ENCODE measurements around the gene BRD1.

BRD1 gene

GRCh38 chr22:49724030-49724892 is 103.4 kb downstream of the BRD1 start:
- no peak for TF ChIP-seq CTCF (IDR thresholded peaks at IDR 0.05; ENCODE audit: insufficient read depth, low read length, poor library complexity, severe bottlenecking)
- H3K4me3 ChIP-seq (replicated peaks; ENCODE audit: low read depth, low read length): peak overlapping the region; percentile 69
- DNase-seq (ENCODE audit: extremely low read depth, insufficient read length): no peak
- no peaks in the 10 kb centered on the region for H3K36me3 ChIP-seq (ENCODE audit: control insufficient read depth, insufficient read depth, low read length)
- H3K27me3 ChIP-seq (replicated peaks; ENCODE audit: control insufficient read depth, insufficient read depth, low read length): no peaks in the 10 kb centered on the region; the same call in 1 of the 2 replicates

DNA sequence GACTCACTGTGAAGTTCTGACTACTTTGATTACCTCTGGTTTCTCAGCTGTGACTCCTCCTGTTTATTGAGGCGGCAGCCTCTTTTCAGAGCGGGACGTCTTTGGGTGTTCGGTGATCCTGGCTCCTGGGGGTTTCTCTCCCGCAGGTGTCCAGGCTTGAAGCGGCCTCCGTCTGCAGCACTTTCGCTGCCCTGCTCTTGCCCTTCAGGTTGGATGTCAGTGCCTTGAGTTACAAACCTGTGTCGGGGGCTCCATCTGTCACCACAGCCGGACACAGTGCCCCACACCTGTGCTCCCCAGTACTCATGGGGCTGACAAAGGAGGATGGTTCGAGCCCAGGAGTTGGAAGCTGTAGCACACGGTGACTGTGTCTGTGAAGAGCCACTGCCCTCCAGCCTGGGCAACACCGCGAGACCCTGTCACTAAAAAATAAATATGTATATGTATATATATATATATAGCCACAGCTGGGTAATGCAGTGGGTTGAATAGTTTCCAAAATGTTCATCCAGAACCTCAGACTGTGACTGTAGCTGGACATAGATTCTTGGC is 104.1 kb downstream of the BRD1 start:
- no peak for DNase-seq (ENCODE audit: extremely low read depth, insufficient read length)
- H3K27me3 ChIP-seq (replicated peaks; ENCODE audit: control insufficient read depth, insufficient read depth, low read length): no peaks in the 10 kb centered on the region
- no peak for TF ChIP-seq CTCF (IDR thresholded peaks at IDR 0.05; ENCODE audit: insufficient read depth, low read length, poor library complexity, severe bottlenecking)
- H3K36me3 ChIP-seq (ENCODE audit: control insufficient read depth, insufficient read depth, low read length): no peaks in the 10 kb centered on the region
- peak overlapping the region; percentile 69 for H3K4me3 ChIP-seq (replicated peaks; ENCODE audit: low read depth, low read length)
